SK-N-MC (cell line): Measurements from ENCODE around the gene EPHB4.

Source experiments
- EZH2 ChIP-seq: fragments of 200-600 bp; sonication (generic); IDR thresholded peaks from one replicate; pipeline ENCODE4 v1.6.1; 2017; ENCODE audit warnings: antibody characterized with exemption
- FOXP2 ChIP-seq: optimal IDR thresholded peaks from 2 replicates; pipeline ENCODE3; 2011; ENCODE audit warnings: mild to moderate bottlenecking, moderate library complexity; ENCODE audit not compliant: insufficient read depth; ENCODE audit errors: extremely low read length, control extremely low read depth
- POLR2AphosphoS5 ChIP-seq: IDR thresholded peaks from 2 replicates; pipeline ENCODE4 v1.6.1; 2012; ENCODE audit warnings: mild to moderate bottlenecking, low read depth, low read length, borderline replicate concordance

DNA sequence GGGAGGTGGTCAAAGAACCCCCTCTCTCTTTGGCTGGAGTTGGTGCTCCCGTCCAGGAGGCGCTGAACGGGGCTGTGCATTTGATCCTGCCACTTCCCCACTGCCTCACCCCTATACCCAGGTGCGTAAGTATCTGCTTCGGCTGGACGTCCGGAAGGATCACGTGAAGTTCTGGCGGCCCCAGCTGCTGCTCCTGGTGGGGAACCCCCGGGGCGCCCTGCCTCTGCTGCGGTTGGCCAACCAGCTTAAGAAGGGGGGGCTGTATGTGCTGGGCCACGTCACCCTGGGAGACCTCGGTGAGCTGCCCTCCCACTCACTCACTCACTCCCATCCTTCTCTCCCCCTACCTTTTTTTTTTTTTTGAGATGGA lies 34.3 kb upstream of the EPHB4 start:
- no peak for TF ChIP-seq POLR2AphosphoS5
- TF ChIP-seq EZH2: no peak
- no peak for TF ChIP-seq FOXP2
